Liver (tissue), 3 donors: ENCODE results near the gene GXYLT2.

Source experiments
- CTCF ChIP-seq: fragments of 150-350 bp; IDR thresholded peaks from 2 replicates; pipeline ENCODE4 v1.5.1; 2017; ENCODE audit warnings: improper control_type of control experiment, low read depth, low read length; ENCODE audit not compliant: missing input control
- MAX ChIP-seq: IDR thresholded peaks from 2 replicates; pipeline ENCODE4 v1.6.1; 2016; ENCODE audit warnings: antibody characterized with exemption
- RAD21 ChIP-seq, 2 donors: IDR thresholded peaks; 2 replicates each; pipeline ENCODE4 v1.6.1; 2016; ENCODE audit warnings: antibody characterized with exemption in 2 of 2, mild to moderate bottlenecking in 2 of 2
- SP1 ChIP-seq: IDR thresholded peaks from 2 replicates; pipeline ENCODE4 v1.6.1; 2018; ENCODE audit warnings: antibody characterized with exemption, mild to moderate bottlenecking
- YY1 ChIP-seq: IDR thresholded peaks from 2 replicates; pipeline ENCODE4 v1.6.1; 2016; ENCODE audit warnings: antibody characterized with exemption, mild to moderate bottlenecking
- donor health status: healthy.
- donor health status: healthy.

GRCh38 chr3:73026111-73026759, 138.4 kb downstream of the GXYLT2 start:
- TF ChIP-seq CTCF = no peak
- no peak for TF ChIP-seq YY1
- no peak for TF ChIP-seq SP1
- TF ChIP-seq MAX = no peak
- TF ChIP-seq RAD21 (IDR thresholded peaks at IDR 0.05) = no peak
